Naive thymus-derived CD8-positive, alpha-beta T cell (primary cell): ENCODE measurements around the gene MT1A. TPM values are rescaled to one million over a fixed set of nuclear protein-coding genes. Genes with fewer than 3 reads are reported as not detected.
"Not testable (repeated sequence)": the region's sequence is repeated elsewhere in the genome, so short reads cannot be mapped to it uniquely, and the experiment has no call there.

Experiments used
- ATAC-seq, 2 donors: fragments of 150-1000 bp; cut with Tn5 transposase in 1 of 2; sonication (Bioruptor Pico), chemical (Tn5 transposase) in 1 of 2; 1 replicate in 1 of 2; 2 replicates in 1 of 2; pipeline ENCODE4 v1.10.0; 2021; ENCODE audit warnings: mild to moderate bottlenecking in 2 of 2, moderate library complexity in 2 of 2
- POLR2A ChIA-PET: fragments of 350-600 bp; sonication (Branson Sonifier 250); formaldehyde crosslinking; loops from one replicate; lab custom pipeline; 2021; ENCODE audit warnings: antibody characterized with exemption; lab: Charles Lee
- DNase-seq, 10 donors: peaks; one replicate each; pipeline versions ENCODE4 v3.0.0 to v3.0.0-alpha.2; 2020 to 2022
- H3K27ac Mint-ChIP-seq, 10 donors: one replicate each; pipeline ENCODE4 v1.8.0; 2020 to 2022; ENCODE audit warnings: mild to moderate bottlenecking in 10 of 10, mixed read lengths in 10 of 10, moderate library complexity in 4 of 10, inconsistent platforms in 1 of 10
- H3K27me3 Mint-ChIP-seq, 5 donors: one replicate each; pipeline ENCODE4 v1.8.0; 2021 to 2022; ENCODE audit warnings: mixed read lengths in 5 of 5
- H3K36me3 Mint-ChIP-seq, 3 donors: one replicate each; pipeline ENCODE4 v1.8.0; 2020 to 2022; ENCODE audit warnings: mixed read lengths in 3 of 3, mild to moderate bottlenecking in 2 of 3, inconsistent platforms in 1 of 3
- H3K4me1 Mint-ChIP-seq, 4 donors: one replicate each; pipeline ENCODE4 v1.8.0; 2021 to 2022; ENCODE audit warnings: mixed read lengths in 4 of 4
- H3K4me3 Mint-ChIP-seq, 10 donors: one replicate each; pipeline ENCODE4 v1.8.0; 2020 to 2022; ENCODE audit warnings: mild to moderate bottlenecking in 10 of 10, mixed read lengths in 10 of 10, moderate library complexity in 6 of 10, inconsistent platforms in 1 of 10
- H3K9me3 Mint-ChIP-seq, 9 donors: one replicate each; pipeline ENCODE4 v1.8.0; 2020 to 2022; ENCODE audit warnings: mixed read lengths in 9 of 9, mild to moderate bottlenecking in 3 of 9, inconsistent platforms in 1 of 9, moderate library complexity in 1 of 9
- polyA plus RNA-seq, 3 donors: library from polyadenylated mRNA; unstranded; fragments of 300-500 nt; fragmentation: Illumina TruSeq; gene quantifications; one replicate each; pipeline ENCODE4 v1.2.3, GENCODE V29; 2021
- total RNA-seq, 8 experiments: library from RNA in 2 of 8; stranded (reverse) in 2 of 8; gene quantifications; one replicate each; pipeline ENCODE4 v1.2.3 and lab custom pipeline; 2021 to 2026

The MT1A gene
- total and polyA plus RNA-seq, 5 experiments from 2014 or later, result not detected

DNA sequence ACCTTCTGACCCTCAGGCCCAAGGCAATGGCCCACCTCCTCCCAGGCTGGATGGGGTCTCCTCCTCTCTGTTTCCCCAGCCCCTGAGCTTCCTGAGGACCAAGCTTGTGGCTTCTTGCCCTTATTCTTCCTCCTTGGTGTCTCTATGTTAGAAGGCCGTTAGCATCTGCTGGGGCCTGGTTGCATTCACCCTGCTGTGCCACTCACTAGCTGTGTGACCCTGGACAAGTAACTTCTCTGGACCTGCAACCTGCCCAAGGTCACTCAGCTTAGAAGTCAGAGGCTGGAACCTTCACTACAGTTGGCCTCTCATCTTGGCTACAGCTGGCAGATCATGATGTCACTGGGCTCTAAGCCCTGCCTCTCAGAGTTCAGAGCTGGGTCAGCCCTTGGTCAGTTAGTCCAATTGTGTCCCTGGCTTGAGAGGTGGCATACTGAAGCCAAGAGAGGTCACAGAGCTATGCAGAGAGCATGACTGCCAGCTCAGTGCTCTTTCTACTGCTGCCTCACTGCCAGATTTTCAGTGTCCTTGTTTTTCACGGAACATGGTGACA, 27.1 kb upstream of the MT1A start:
- DNase-seq (no peak), ATAC-seq (no peak)
- Mint-ChIP-seq H3K27me3 (no peaks in the 10 kb centered on the region), H3K4me1 (peaks cover 30 to 61% (median 48%) of the 10 kb centered on the region in 4 donors), H3K27ac (peak overlapping the region; percentile 87 to 99 (median 96)), H3K4me3 (peak overlapping the region in 8 of 10 donors; percentile 4 to 100 (median 66)), H3K9me3 (no peaks in the 10 kb centered on the region), H3K36me3 (no peaks in the 10 kb centered on the region)
- POLR2A ChIA-PET, result interaction anchor here (0.8 to 5.6 kb wide), 4 partner anchors 12 to 35 kb away, joined by 3 to 50 read pairs (median 13); partner anchors contain the start of gene MT1E

DNA sequence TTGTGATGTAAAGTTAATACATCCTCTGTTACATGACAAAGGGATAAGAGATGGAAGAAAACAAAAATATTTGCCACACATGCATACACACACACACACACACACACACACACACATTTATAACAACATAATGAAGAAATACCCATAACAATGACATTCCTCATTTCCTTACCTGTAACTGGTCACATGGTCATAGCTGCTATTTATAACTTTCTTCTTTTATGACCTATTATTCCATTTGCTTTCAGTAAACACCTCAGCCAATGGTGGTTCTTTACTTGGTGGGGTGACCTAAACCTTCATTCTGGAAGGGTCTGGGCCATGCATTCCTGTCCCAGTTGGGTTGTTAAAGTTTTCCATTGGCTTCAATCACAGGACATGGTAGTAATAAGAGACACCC, 24.8 kb upstream of the MT1A start:
- DNase-seq (no peak), ATAC-seq (no peak)
- POLR2A ChIA-PET, result no interaction called here
- Mint-ChIP-seq H3K27me3 (peaks cover 0 to 7% (median 0%) of the 10 kb centered on the region in 5 donors), H3K4me1 (peaks cover 22 to 49% (median 41%) of the 10 kb centered on the region in 4 donors), H3K36me3 (no peaks in the 10 kb centered on the region), H3K27ac (no peak overlapping the region), H3K4me3 (no peak overlapping the region), H3K9me3 (no peaks in the 10 kb centered on the region)

DNA sequence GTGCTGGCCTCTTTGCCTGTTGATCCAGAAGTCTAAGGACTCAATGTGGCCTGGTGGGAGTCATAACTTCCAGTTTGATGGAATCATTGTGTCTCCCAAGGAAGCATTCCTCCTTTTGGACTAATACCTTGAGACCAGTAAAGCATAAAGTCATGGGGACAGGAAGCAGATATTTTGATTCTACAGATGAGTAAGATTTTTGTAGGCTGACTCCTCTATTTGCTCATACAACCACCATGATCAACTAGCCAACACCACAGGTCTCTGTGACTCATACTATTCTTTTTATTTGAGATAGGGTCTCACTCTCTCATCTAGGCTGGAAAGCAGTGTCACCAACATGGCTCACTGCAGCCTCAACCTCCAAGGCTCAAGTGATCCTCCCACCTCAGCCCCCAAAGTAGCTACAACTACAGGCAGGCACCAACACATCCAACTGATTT, 23.9 kb upstream of the MT1A start:
- Mint-ChIP-seq H3K36me3 (no peaks in the 10 kb centered on the region), H3K27ac (peak overlapping the region in 1 of 10 donors; percentile 23), H3K4me1 (peaks cover 16 to 41% (median 33%) of the 10 kb centered on the region in 4 donors), H3K9me3 (no peaks in the 10 kb centered on the region), H3K4me3 (no peak overlapping the region), H3K27me3 (peaks cover 0 to 12% (median 0%) of the 10 kb centered on the region in 5 donors)
- POLR2A ChIA-PET, result no interaction called here
- DNase-seq (no peak), ATAC-seq (no peak)

DNA sequence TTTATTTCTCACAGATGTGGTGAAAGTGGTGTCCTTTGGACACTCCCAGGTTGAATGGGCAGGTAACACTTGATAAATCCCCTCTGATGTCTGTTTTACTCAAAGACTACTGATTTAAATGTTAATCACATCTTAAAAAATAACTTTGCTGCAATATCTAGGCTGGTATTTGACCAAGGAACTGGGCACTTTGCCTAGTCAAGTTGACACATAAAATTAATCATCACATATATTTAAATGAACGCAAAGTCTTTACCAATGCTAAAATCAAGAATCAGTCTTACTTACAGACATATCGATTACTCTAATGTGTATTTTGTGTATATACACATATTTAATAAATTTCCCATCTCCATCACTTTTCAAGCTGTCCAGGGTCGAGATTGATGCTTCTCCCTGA, 23.1 kb upstream of the MT1A start:
- Mint-ChIP-seq H3K27ac (no peak overlapping the region), H3K27me3 (peaks cover 0 to 12% (median 0%) of the 10 kb centered on the region in 5 donors), H3K4me1 (peaks cover 13 to 33% (median 26%) of the 10 kb centered on the region in 4 donors), H3K36me3 (no peaks in the 10 kb centered on the region), H3K9me3 (no peaks in the 10 kb centered on the region), H3K4me3 (no peak overlapping the region)
- ATAC-seq (no peak), DNase-seq (no peak)
- POLR2A ChIA-PET, result interaction anchor here (1.8 kb wide), 1 partner anchor 9 kb away, joined by 5 read pairs; no protein-coding TSS in a partner anchor

DNA sequence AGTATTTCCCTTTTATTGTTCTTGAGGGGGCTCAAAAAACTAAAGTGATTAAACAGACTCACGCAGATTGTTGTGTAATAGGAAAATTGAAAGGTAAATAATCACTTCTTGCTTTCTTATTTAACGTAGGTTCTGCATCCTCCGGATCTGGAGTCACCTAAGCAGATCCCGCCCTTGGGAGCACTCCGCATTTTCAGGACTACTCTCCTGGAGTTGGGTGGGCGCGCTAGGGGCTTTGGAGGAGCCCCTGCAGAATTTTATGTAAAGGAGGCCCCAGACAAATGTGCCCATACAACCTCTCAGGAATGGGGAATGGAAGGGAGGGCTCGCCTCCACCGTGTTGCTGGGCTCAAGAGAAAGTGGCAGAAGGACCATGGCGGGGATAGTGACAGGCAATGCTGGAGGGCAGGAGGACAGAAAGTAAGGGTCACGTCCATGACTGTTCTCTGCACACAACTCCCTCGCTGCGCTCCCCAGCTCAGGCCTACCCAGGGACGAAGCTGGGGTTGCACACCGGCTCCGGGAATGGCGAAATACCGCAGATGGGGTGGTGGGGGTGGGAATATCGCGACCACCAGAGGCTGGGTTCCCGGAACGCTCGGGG, 21.8 kb upstream of the MT1A start:
- Mint-ChIP-seq H3K4me1 (peaks cover 5 to 20% (median 13%) of the 10 kb centered on the region in 4 donors), H3K36me3 (no peaks in the 10 kb centered on the region), H3K27ac (peak overlapping the region in 3 of 10 donors; percentile 8 to 57 (median 38)), H3K27me3 (peaks cover 0 to 12% (median 0%) of the 10 kb centered on the region in 5 donors), H3K9me3 (no peaks in the 10 kb centered on the region), H3K4me3 (peak overlapping the region in 9 of 10 donors; percentile 61 to 80 (median 74))
- POLR2A ChIA-PET, result interaction anchor here (0.6 to 1.8 kb wide), 7 partner anchors 8 to 81 kb away, joined by 3 to 7 read pairs (median 4); partner anchors contain the start of gene MT2A
- ATAC-seq (peak in 1 of 2 donors; percentile 18), DNase-seq (no peak)

DNA sequence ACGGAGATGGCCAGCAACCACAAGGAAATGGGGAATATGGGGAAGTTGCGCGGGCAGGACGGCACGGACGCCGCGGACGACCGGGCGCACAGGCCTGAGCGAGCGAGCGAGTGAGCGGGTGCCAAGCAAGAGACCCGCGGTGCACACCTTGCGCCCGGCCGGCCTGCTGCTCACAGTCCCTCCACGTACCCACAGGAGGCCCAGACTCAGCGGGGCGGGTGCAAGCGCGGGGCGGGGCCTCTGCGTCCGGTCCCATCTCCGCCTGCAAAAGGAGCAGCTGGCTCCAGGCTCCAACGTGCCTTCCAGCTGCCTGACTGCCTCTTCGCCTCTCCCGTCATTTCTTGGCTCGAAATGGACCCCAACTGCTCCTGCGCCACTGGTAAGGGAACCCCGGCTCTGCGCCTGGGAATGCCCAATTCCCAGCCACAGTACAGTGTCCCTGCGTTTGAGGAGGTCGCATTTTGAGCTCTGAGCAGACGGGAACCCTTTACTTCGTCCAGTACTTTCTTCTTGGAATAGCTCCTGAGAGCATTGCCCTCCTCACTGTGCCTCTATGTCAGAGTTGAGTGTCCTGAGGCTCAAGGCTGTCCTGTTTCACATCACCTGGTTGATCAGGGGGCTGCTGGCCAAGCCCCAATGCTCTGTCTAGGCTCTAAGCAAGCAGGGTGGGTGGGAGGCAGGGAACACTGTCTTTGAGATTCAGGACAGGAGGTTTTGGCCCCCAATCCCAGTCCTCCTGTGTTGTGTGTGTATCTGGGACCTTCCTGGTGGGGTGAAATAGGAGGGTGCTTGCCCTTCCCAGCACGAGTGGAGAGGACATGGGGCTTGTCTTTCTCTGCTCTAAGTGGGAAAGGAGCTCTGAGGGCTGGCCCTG, 21.0 kb upstream of the MT1A start:
- Mint-ChIP-seq H3K4me3 (peak overlapping the region; percentile 61 to 80 (median 76)), H3K4me1 (peaks cover 5 to 18% (median 13%) of the 10 kb centered on the region in 4 donors), H3K36me3 (no peaks in the 10 kb centered on the region), H3K9me3 (no peaks in the 10 kb centered on the region), H3K27ac (peak overlapping the region in 3 of 10 donors; percentile 8 to 84 (median 66)), H3K27me3 (peaks cover 0 to 12% (median 0%) of the 10 kb centered on the region in 5 donors)
- ATAC-seq, result peak; percentile 91 to 99
- DNase-seq, result peak in 8 of 10 donors; percentile 21 to 73 (median 40)
- POLR2A ChIA-PET, result interaction anchor here (0.6 to 1.7 kb wide), 8 partner anchors 9 to 403 kb away, joined by 3 to 7 read pairs (median 4); partner anchors contain the start of genes MT1F and MT2A

DNA sequence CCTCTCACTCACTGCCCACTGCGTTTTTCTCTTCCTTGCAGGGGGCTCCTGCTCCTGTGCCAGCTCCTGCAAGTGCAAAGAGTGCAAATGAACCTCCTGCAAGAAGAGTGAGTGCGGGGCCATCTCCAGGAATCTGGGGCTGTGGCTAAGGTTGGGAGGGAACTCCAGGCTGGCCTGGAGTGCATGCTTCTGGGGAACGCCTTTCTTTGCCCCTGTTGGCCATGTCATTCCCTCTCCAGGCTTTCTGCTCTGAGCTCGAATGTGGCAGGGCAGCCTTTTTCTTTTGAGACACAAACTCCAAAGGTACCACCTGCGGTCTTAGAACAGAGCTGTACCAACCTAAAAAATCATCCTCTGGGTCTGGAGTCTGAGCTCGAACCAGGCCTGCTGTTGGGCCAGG, 20.3 kb upstream of the MT1A start:
- ATAC-seq, result no peak
- Mint-ChIP-seq H3K4me3 (peak overlapping the region in 6 of 10 donors; percentile 11 to 77 (median 70)), H3K36me3 (no peaks in the 10 kb centered on the region), H3K27me3 (peaks cover 0 to 12% (median 0%) of the 10 kb centered on the region in 5 donors), H3K4me1 (peaks cover 5 to 17% (median 13%) of the 10 kb centered on the region in 4 donors), H3K9me3 (no peaks in the 10 kb centered on the region), H3K27ac (no peak overlapping the region)
- DNase-seq, result no peak
- POLR2A ChIA-PET, result interaction anchor here (0.6 to 1.7 kb wide), 4 partner anchors 11 to 69 kb away, joined by 3 to 7 read pairs (median 4); no protein-coding TSS in a partner anchor

DNA sequence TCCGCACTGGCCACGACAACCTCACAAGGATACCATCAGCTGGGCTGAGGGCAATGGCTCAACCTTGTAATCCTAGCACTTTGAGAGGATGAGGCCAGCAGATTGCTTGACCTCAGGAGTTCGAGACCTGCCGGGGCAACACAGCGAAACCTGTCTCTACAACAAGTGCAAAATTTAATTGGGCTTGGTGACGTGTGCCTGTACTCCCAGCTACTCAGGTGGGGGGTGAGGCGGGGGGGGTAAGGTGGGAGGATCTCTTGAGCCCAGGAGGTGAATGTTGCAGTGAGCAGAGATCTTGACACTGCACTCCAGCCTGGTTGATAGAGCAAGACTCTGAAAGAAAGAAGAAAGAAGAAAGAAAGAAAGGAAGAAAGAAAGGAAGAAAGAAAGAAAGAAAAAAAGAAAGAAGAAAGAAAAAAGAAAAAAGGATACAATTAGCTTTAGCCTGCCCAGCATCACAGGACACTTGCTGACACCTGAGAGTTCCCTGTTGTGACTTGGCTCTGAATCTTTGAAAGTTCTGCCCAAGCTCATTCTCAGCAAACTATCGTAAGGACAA, 18.0 kb upstream of the MT1A start:
- H3K27ac Mint-ChIP-seq, result no peak overlapping the region
- ATAC-seq, result no peak
- DNase-seq, result no peak
- peaks cover 9 to 23% (median 16%) of the 10 kb centered on the region in 4 donors for H3K4me1 Mint-ChIP-seq
- no peak overlapping the region for H3K4me3 Mint-ChIP-seq
- no peaks in the 10 kb centered on the region for H3K9me3 Mint-ChIP-seq
- H3K27me3 Mint-ChIP-seq, result peaks cover 0 to 21% (median 0%) of the 10 kb centered on the region in 5 donors
- POLR2A ChIA-PET, result interaction anchor here (6.7 kb wide), 1 partner anchor 10 kb away, joined by 50 read pairs; the partner anchor contains the start of gene MT2A
- no peaks in the 10 kb centered on the region for H3K36me3 Mint-ChIP-seq

DNA sequence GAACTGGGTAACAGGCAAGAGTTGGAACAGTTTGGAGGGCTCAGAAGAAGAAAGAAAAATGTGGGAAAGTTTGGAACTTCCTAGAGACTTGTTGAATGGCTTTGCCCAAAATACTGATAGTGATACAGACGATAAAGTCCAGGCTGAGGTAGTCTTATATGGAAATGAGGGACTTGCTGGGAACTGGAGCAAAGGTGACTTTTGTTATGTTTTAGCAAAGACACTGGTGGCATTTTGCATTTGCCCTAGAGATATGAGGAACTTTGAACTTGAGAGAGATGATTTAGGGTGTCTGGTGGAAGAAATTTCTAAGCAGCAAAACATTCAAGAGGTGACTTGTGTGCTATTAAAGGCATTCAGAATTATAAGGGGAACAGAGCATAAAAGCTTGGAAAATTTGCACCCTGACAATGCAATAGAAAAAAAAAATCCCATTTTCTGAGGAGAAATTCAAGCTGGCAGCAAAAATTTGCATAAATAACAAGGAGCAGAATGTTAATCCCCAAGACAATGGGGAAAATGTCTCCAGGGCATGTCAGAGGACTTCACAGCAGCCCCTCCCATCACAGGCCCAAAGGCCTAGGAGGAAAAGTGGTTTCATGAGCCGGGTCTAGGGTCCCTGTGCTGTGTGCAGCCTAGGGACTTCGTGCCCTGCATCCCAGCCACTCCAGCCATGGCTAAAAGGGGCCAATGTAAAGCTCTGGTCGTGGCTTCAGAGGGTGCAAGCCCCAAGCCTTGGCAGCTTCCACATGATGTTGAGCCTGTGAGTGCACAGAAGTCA, 16.6 kb upstream of the MT1A start:
- POLR2A ChIA-PET, result interaction anchor here (6.7 kb wide), 1 partner anchor 11 kb away, joined by 50 read pairs; the partner anchor contains the start of gene MT2A
- not testable (repeated sequence) for DNase-seq, ATAC-seq, H3K4me3 Mint-ChIP-seq, H3K36me3 Mint-ChIP-seq, H3K9me3 Mint-ChIP-seq
- H3K27ac Mint-ChIP-seq, result peak overlapping the region in 1 of 10 donors; percentile 25
- H3K27me3 Mint-ChIP-seq, result peaks cover 0 to 19% (median 0%) of the 10 kb centered on the region in 5 donors
- peaks cover 12 to 27% (median 21%) of the 10 kb centered on the region in 4 donors for H3K4me1 Mint-ChIP-seq

DNA sequence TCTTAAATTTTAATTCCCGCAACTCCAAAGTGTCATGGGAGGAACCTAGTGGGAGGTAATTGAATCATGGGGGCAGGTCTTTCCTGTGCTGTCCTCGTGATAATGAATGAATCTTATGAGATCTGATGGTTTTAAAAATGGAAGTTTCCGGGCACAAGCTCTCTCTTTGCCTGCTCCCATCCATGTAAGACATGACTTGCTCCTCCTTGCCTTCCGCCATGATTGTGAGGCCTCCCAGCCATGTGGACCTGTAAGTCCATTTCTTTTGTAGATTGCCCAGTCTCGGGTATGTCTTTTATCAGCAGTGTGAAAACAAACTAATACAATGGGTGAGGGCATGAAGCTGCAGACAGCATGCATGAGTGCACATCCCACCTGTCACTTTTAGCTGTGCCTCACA, 15.3 kb upstream of the MT1A start:
- H3K27me3 Mint-ChIP-seq, result peaks cover 0 to 16% (median 0%) of the 10 kb centered on the region in 5 donors
- H3K27ac Mint-ChIP-seq, result peak overlapping the region in 1 of 10 donors; percentile 85
- H3K9me3 Mint-ChIP-seq, DNase-seq, H3K4me3 Mint-ChIP-seq, H3K36me3 Mint-ChIP-seq, ATAC-seq: not testable (repeated sequence)
- peaks cover 10 to 17% (median 15%) of the 10 kb centered on the region in 4 donors for H3K4me1 Mint-ChIP-seq
- POLR2A ChIA-PET, result interaction anchor here (0.6 to 6.7 kb wide), 3 partner anchors 12 to 77 kb away, joined by 4 to 50 read pairs (median 6); partner anchors contain the start of gene MT2A

DNA sequence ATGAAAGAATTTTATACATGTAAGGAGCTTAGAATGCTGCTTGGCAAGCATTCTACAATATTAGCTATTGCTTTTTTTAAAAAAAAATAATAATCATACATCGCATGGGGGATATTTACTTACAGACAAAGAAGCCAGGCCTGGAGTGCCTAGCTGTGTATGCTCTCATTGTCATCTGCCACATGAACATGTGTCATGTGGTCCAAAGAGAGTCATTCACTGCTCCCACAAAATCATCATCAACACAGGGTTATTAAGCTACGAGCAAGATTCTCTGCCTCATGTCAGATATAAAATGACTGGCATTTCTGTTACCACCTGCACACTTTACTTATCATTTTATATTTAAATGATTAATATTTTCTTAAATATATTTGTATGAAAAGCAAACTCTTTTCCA, 14.8 kb upstream of the MT1A start:
- no peak overlapping the region for H3K27ac Mint-ChIP-seq
- no peak overlapping the region for H3K4me3 Mint-ChIP-seq
- H3K4me1 Mint-ChIP-seq, result peaks cover 10 to 17% (median 15%) of the 10 kb centered on the region in 4 donors
- ATAC-seq (no peak), DNase-seq (no peak)
- H3K36me3 Mint-ChIP-seq, result peaks cover 0 to 2% (median 0%) of the 10 kb centered on the region in 3 donors
- H3K9me3 Mint-ChIP-seq, result no peaks in the 10 kb centered on the region
- POLR2A ChIA-PET, result interaction anchor here (0.6 to 6.7 kb wide), 3 partner anchors 11 to 77 kb away, joined by 4 to 50 read pairs (median 6); partner anchors contain the start of gene MT2A
- peaks cover 0 to 16% (median under 1%) of the 10 kb centered on the region in 5 donors for H3K27me3 Mint-ChIP-seq
